Epithelial cell of proximal tubule (primary cell): ENCODE results near the gene BCL10. TPM values are rescaled to one million over a fixed set of nuclear protein-coding genes. Genes with fewer than 3 reads are reported as not detected.

Experiments used
- DNase-seq: peaks from one replicate; pipeline ENCODE4 v3.0.0-alpha.2; 2011; ENCODE audit warnings: low read depth
- H3K4me3 ChIP-seq: 2 replicates; pipeline ENCODE4 v1.5.1; 2011; ENCODE audit warnings: low read depth, mild to moderate bottlenecking, low read length
- total RNA-seq: library from RNA; depleted of rRNA; stranded (reverse); fragments of >200 nt; gene quantifications from 2 replicates; pipeline ENCODE4 v1.2.3, GENCODE V29; 2015
- TF ChIP-seq, protein P1 (sequence below): conservative IDR thresholded peaks from 2 replicates; pipeline ENCODE4 v1.5.1; 2012; ENCODE audit warnings: low read depth, mild to moderate bottlenecking, low read length

BCL10 gene
- total RNA-seq, 1 donor from 2014 or later = 87.9 TPM

DNA sequence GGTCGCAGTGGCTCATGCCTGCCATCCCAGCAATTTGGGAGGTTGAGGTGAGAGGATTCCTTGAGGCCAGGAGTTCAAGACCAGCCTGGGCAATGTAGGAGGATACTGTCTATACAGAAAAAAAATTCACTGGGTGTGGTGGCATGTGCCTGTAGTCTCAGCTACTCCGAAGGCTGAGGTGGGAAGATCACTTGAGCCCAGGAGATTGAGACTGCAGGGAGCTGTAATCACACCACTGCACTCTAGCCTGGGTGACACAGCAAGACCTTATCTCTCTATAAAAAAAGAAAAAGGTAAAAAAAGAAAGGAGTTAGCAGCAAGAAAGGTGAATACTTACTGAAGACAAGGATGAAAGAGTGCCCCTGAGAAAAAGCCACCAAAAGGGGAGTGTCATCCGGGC, 23.7 kb upstream of the BCL10 start:
- no peak overlapping the region for H3K4me3 ChIP-seq
- no peak for DNase-seq
- TF ChIP-seq, protein P1, sequence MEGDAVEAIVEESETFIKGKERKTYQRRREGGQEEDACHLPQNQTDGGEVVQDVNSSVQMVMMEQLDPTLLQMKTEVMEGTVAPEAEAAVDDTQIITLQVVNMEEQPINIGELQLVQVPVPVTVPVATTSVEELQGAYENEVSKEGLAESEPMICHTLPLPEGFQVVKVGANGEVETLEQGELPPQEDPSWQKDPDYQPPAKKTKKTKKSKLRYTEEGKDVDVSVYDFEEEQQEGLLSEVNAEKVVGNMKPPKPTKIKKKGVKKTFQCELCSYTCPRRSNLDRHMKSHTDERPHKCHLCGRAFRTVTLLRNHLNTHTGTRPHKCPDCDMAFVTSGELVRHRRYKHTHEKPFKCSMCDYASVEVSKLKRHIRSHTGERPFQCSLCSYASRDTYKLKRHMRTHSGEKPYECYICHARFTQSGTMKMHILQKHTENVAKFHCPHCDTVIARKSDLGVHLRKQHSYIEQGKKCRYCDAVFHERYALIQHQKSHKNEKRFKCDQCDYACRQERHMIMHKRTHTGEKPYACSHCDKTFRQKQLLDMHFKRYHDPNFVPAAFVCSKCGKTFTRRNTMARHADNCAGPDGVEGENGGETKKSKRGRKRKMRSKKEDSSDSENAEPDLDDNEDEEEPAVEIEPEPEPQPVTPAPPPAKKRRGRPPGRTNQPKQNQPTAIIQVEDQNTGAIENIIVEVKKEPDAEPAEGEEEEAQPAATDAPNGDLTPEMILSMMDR = no peak

DNA sequence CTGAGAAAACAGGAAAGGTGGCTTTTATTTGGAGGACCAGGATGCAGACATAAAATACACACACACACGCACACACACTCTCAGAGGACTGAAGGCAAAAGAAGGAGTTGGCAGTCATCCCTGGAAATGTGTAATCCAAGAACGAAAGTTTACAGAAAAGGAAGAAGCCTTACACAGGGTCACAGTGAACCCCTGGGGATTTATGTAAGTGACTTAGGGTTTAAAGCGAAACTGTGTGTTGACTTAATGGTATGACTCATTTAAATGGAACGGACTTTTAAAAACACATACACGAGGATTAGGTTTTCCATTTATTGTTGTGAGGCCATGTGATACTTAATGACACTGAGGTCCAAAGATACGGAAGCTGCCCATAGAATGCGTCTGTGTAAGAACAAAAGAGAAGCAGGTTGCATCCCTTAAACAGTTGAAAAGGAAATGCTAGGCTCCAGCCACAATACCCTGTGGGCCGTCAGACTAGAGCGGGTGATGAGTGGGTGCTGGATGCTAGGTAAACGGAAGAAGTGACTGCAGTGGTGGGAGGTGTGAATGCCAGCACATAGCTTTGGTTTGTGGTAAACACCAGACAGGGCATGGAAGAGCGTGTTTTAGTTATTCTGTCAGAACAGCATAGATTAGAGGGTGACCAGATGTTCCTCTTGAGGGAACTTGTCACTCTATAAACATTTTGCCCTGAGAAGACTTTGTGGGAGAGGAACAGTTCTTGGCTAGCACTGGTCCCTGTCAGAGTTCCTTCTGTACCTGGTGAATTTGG, 21.6 kb upstream of the BCL10 start:
- peak overlapping the region; percentile 27 for H3K4me3 ChIP-seq
- TF ChIP-seq, protein P1 = no peak
- DNase-seq = peak; percentile 99

DNA sequence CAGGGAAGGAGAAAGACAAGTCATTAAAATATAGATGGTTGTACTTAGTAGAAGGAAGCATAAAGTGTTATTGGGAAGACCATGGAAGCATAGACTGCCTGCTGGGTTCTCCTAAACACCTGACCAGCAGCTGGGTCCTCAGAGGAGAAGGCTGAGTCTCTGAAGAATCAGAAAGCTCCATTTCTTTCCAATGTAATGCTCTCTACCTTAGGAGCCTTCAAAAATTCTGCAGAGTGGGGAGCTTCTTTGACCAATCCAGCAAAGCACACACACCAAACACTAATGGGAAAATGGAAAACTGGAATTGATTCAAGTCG, 21.1 kb upstream of the BCL10 start:
- H3K4me3 ChIP-seq = peak overlapping the region; percentile 27
- DNase-seq = no peak
- TF ChIP-seq, protein P1 = no peak

DNA sequence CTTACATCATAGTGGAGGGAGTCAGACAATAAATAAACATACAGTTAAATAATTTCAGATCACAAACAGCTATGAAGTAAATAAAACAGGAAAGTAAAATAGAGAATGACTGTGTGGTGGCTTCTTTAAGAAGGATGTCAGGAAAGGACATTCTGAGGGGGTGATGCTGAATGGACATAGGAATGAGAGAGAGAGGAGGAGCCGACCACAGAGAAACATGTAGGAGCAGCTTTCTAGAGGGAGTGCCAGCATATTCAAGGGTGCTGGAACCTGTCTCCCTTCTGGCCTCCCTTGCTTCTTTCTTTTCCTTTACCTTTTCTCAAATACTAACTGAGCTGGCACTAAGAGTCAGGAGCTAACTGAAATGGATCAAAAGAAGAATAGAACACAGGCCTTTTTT, 20.5 kb upstream of the BCL10 start:
- no peak overlapping the region for H3K4me3 ChIP-seq
- DNase-seq = no peak
- TF ChIP-seq, protein P1 = no peak

DNA sequence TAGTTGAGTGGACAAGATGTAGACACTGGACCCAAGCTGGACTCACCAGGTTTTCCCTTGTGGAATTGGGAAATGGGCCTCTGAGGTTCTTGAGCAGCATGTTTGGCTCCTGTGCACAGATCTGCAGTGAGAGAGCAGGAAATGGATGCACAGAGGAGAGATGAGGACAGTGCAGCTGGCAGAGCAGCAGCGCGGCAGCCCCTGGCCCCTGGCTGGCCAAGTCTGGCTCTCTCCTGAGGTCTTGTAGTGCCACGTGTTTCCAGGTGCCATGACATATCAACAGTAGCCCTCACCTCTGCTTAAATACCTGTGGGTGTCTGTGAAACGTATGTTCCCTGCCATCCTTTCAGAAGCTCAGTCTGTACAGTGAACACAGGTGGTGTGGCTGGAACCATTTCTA, 19.2 kb upstream of the BCL10 start:
- DNase-seq = no peak
- no peak overlapping the region for H3K4me3 ChIP-seq
- TF ChIP-seq, protein P1 = no peak

DNA sequence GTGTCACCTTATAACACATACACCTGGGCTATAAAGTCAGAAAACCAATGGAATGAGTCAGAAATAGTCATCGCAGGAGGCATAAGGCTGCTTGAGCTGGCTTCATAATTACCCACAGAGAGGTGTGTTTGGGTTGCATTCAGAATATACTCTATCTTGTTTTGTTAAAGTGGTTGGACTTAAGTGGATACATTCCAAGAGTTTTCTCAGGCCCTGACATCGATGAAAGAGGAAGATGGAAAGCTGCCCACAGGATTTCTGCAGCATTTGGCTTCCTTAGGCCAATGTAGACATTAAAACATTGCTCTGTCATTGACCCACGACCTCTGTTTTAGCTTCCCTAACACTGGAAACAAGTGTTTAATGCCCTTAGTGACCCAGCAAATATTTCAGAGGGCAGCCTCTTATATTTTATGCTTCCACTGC, 18.6 kb upstream of the BCL10 start:
- TF ChIP-seq, protein P1 = no peak
- DNase-seq = no peak
- H3K4me3 ChIP-seq = no peak overlapping the region

DNA sequence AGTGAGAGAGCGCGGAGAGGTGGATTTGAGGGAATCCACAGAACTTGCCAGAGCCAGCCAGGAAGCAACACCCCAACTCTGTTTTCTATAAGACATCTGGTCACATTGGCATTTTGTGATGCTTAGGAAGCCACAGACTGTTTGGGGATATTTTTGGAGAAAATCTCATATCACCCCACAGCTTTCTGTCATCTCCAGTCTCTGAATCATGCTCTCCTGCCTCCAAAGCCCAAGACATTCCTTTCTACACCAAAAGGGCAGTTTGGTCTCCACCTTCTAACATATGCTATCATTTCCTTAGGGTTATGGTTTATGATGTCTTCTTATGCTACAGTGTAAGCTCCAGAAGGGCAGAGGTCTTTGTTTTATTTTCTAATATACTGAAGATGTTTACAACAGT, 14.4 kb upstream of the BCL10 start:
- no peak for DNase-seq
- no peak overlapping the region for H3K4me3 ChIP-seq
- TF ChIP-seq, protein P1 = no peak
